Measurements from ENCODE around the gene PCDHGA1. TPM values are rescaled to one million over a fixed set of nuclear protein-coding genes. Genes with fewer than 3 reads are reported as not detected.
"Not testable (repeated sequence)": the region's sequence is repeated elsewhere in the genome, so short reads cannot be mapped to it uniquely, and the experiment has no call there.

PCDHGA1 gene
- total RNA-seq, 1 donor from 2014 or later, result 3.3 TPM

DNA sequence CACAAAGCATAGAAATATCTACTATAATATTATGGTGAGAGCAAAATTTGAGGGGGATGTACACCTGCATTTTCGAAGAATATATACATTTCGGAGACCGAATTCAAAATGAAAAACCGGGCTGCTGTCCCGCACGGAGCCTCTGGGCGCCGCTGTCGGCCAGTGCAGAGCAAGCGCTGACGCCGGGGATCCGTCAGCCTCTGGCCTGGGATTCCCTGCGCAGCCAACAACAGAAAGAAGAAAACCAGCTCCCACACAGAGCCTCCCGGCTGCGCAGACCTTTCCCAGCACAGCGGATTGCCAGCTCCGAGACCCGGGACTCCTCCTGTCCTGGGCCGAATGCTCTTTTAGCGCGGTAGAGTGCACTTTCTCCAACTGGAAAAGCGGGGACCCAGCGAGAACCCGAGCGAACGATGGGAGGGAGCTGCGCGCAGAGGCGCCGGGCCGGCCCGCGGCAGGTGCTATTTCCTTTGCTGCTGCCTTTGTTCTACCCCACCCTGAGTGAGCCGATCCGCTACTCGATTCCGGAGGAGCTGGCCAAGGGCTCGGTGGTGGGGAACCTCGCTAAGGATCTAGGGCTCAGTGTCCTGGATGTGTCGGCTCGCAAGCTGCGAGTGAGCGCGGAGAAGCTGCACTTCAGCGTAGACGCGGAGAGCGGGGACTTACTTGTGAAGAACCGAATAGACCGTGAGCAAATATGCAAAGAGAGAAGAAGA, 77.6 kb downstream of the PCDHGA1 start, which contains the start of gene PCDHGB6:
TSS of gene PCDHGB6 (plus strand) at position 232 of the 716 bp plus-strand sequence. CDS start at position 414, 182 bp downstream.
- not testable (repeated sequence) for DNase-seq (ENCODE audit: low spot score in 2 of 2); FAIRE-seq

DNA sequence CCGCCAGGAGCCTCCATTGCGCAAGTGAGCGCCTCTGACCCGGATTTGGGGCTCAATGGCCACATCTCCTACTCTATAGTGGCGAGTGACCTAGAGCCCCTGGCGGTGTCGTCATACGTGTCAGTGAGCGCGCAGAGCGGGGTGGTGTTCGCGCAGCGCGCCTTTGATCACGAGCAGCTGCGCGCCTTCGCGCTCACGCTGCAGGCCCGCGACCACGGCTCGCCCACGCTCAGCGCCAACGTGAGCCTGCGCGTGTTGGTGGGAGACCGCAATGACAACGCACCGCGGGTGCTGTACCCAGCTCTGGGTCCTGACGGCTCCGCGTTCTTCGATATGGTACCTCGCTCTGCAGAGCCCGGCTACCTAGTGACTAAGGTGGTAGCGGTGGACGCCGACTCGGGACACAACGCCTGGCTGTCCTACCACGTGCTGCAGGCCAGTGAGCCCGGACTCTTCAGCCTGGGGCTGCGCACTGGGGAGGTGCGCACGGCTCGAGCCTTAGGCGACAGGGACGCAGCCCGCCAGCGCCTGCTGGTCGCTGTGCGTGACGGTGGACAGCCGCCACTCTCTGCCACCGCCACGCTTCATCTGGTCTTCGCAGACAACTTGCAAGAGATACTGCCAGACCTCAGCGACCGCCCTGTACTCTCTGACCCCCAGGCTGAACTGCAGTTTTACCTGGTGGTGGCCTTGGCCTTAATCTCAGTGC, 79.4 kb downstream of the PCDHGA1 start:
- DNase-seq (ENCODE audit: low spot score in 2 of 2) (no peak), FAIRE-seq (no peak)

DNA sequence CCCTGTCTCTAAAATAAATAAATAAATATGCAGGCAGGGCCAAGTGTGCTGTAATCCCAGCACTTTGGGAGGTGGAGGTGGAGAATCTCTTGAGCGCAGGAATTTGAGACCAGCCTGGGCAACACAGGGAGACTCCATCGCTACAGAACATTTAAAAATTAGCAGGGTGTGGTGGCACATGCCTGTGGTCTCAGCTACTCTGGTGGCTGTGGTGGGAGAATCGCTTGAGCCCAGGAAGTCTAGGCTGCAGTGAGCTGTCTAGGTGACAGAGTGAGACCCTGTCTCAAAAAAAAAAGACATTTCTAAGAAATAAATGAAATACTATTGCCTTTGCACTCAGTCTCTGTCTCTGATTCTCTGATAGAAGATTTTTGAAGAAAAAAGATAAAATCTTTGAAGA, 81.3 kb downstream of the PCDHGA1 start:
- FAIRE-seq, result no peak
- DNase-seq (ENCODE audit: low spot score in 2 of 2), result no peak

DNA sequence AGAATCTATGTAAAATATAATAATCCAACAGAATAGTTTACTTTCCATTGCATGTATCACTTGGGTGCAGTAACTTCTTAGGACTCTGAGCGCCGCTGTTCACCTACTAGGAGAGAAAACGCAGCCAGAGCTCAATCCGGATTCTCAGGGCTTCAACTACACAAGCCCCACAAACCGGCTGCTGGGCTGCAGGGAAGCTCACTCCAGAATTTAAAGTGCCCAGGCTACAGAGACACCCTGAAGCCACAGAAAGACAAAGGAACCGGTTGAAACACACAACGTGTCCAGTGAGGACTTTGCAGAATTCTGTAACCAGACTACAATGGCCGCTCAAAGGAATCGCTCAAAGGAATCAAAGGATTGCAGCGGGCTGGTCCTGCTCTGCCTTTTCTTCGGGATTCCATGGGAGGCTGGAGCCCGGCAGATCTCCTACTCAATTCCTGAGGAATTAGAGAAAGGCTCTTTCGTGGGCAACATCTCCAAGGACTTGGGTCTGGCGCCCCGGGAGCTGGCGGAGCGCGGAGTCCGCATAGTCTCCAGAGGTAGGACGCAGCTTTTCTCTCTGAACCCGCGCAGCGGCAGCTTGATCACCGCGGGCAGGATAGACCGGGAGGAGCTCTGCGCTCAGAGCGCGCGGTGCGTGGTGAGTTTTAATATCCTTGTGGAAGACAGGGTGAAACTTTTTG, 82.7 kb downstream of the PCDHGA1 start, which contains the start of gene PCDHGA10:
TSS of gene PCDHGA10 (plus strand) at position 134 of the 686 bp plus-strand sequence. CDS start at position 323, 189 bp downstream.
- no peak for FAIRE-seq
- DNase-seq (ENCODE audit: low spot score in 2 of 2), result no peak

DNA sequence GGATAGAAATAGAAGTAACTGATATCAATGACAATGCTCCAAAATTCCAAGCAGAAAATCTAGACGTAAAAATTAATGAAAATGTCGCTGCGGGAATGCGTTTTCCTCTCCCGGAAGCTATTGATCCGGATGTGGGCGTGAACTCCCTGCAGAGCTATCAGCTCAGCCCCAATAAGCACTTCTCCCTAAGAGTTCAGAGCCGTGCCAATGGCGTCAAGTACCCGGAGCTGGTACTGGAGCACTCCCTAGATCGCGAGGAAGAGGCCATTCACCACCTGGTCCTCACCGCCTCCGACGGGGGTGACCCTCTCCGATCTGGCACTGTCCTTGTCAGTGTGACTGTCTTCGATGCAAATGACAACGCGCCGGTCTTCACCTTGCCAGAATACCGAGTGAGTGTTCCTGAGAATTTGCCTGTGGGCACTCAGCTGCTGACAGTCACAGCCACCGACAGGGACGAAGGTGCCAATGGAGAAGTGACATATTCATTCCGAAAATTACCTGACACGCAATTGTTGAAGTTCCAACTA, 83.3 kb downstream of the PCDHGA1 start:
- FAIRE-seq (no peak), DNase-seq (ENCODE audit: low spot score in 2 of 2) (no peak)

DNA sequence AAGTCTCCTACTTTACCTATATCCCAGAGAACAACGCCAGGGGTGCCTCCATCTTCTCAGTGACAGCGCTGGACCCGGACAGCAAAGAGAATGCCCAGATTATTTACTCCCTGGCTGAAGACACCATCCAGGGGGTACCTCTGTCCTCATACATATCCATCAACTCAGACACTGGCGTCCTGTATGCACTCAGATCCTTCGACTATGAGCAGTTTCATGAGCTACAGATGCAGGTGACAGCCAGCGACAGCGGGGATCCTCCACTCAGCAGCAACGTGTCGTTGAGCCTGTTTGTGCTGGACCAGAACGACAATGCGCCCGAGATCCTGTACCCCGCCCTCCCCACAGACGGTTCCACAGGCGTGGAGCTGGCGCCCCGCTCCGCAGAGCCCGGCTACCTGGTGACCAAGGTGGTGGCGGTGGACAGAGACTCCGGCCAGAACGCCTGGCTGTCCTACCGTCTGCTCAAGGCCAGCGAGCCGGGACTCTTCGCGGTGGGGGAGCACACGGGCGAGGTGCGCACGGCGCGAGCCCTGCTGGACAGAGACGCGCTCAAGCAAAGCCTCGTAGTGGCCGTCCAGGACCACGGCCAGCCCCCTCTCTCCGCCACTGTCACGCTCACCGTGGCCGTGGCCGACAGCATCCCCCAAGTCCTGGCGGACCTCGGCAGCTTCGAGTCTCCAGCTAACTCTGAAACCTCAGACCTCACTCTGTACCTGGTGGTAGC, 84.4 kb downstream of the PCDHGA1 start:
- DNase-seq (ENCODE audit: low spot score in 2 of 2); FAIRE-seq: not testable (repeated sequence)

DNA sequence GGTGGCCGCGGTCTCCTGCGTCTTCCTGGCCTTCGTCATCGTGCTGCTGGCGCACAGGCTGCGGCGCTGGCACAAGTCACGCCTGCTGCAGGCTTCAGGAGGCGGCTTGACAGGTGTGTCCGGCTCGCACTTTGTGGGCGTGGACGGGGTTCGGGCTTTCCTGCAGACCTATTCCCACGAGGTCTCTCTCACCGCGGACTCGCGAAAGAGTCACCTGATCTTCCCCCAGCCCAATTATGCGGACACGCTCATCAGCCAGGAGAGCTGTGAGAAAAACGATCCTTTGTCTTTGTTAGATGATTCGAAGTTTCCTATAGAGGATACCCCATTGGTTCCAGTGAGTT, 84.9 kb downstream of the PCDHGA1 start:
- FAIRE-seq; DNase-seq (ENCODE audit: low spot score in 2 of 2): not testable (repeated sequence)

DNA sequence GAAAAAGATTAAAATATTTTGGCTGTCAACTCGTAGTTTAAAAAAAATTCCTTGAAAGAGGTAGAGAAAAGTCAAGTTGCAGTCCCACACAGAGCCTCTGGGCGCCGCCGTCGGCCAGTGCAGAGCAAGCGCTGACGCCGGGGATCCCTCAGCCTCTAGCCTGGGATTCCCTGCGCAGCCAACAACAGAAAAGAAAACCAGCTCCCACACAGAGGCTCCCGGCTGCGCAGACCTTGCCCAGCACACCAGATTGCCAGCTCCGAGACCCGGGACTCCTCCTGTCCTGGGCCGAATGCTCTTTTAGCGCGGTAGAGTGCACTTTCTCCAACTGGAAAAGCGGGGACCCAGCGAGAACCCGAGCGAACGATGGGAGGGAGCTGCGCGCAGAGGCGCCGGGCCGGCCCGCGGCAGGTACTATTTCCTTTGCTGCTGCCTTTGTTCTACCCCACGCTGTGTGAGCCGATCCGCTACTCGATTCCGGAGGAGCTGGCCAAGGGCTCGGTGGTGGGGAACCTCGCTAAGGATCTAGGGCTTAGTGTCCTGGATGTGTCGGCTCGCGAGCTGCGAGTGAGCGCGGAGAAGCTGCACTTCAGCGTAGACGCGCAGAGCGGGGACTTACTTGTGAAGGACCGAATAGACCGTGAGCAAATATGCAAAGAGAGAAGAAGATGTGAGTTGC, 87.3 kb downstream of the PCDHGA1 start, which contains the start of gene PCDHGB7:
TSS of gene PCDHGB7 (plus strand) at position 184 of the 679 bp plus-strand sequence. CDS start at position 367, 183 bp downstream.
- DNase-seq (ENCODE audit: low spot score in 2 of 2), result peak in 1 of 2 donors; percentile 42
- FAIRE-seq, result not testable (repeated sequence)

DNA sequence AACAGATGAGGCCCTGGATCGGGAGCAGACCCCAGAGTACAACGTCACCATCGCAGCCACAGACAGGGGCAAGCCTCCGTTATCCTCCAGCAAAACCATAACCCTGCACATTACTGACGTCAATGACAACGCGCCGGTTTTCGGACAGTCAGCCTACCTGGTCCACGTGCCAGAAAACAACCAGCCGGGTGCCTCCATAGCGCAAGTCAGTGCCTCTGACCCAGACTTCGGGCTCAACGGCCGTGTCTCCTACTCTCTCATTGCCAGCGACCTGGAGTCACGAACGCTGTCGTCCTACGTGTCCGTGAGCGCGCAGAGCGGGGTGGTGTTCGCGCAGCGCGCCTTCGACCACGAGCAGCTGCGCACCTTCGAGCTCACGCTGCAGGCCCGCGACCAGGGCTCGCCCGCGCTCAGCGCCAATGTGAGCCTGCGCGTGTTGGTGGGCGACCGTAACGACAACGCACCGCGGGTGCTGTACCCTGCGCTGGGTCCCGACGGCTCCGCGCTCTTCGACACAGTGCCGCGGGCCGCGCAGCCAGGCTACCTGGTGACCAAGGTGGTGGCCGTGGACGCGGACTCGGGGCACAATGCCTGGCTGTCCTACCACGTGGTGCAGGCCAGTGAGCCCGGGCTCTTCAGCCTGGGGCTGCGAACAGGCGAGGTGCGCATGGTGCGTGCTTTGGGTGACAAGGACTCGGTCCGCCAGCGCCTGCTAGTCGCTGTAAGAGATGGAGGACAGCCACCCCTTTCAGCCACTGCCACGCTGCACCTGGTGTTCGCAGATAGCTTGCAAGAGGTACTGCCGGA, 89.0 kb downstream of the PCDHGA1 start:
- FAIRE-seq, result no peak
- no peak for DNase-seq (ENCODE audit: low spot score in 2 of 2)

DNA sequence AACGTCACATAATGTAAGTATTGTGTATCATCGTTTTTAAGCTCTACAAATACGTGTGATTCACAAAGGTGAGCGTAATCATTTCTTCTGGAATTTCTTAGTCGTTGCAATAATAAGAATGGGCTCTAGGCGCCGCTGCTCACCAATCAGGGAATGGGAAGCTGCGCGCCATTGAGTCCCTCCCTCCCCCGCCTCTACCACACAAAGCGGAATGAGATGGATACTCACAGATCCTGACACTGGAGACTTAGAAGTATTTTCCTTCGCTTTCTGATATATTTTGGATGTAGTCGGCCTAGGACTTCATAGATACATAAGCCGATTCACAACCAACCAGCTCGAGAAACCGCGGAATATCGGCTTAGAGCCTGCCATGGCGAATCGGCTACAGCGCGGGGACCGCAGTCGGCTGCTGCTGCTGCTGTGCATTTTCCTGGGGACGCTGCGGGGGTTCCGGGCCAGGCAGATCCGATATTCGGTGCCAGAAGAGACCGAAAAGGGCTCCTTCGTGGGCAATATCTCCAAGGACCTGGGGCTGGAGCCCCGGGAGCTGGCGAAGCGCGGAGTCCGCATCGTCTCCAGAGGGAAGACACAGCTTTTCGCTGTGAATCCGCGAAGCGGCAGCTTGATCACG, 90.7 kb downstream of the PCDHGA1 start, which contains the start of gene PCDHGA11:
TSS of gene PCDHGA11 (plus strand) at position 197 of the 634 bp plus-strand sequence. CDS start at position 374, 177 bp downstream.
- FAIRE-seq, result no peak
- DNase-seq (ENCODE audit: low spot score in 2 of 2), result no peak

DNA sequence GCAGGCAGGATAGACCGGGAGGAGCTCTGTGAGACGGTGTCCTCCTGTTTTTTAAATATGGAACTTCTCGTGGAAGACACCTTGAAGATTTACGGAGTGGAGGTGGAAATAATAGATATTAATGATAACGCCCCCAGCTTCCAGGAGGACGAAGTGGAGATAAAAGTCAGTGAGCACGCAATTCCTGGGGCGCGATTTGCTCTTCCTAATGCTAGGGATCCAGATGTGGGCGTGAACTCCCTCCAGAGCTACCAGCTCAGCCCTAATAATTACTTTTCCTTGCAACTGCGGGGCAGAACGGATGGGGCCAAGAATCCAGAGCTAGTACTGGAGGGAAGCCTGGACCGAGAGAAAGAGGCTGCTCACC, 91.2 kb downstream of the PCDHGA1 start:
- no peak for DNase-seq (ENCODE audit: low spot score in 2 of 2)
- no peak for FAIRE-seq

DNA sequence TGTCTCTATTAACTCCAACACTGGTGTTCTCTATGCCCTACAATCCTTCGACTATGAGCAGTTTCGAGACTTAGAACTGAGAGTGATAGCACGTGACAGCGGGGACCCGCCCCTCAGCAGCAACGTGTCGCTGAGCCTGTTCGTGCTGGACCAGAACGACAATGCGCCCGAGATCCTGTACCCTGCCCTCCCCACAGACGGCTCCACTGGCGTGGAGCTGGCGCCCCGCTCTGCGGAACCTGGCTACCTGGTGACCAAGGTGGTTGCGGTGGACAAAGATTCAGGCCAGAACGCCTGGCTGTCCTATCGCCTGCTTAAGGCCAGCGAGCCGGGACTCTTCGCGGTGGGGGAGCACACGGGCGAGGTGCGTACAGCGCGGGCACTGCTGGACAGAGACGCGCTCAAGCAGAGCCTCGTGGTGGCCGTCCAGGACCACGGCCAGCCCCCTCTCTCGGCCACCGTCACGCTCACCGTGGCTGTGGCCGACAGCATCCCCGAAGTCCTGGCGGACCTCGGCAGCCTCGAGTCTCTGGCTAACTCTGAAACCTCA, 92.5 kb downstream of the PCDHGA1 start:
- DNase-seq (ENCODE audit: low spot score in 2 of 2), result no peak
- no peak for FAIRE-seq

DNA sequence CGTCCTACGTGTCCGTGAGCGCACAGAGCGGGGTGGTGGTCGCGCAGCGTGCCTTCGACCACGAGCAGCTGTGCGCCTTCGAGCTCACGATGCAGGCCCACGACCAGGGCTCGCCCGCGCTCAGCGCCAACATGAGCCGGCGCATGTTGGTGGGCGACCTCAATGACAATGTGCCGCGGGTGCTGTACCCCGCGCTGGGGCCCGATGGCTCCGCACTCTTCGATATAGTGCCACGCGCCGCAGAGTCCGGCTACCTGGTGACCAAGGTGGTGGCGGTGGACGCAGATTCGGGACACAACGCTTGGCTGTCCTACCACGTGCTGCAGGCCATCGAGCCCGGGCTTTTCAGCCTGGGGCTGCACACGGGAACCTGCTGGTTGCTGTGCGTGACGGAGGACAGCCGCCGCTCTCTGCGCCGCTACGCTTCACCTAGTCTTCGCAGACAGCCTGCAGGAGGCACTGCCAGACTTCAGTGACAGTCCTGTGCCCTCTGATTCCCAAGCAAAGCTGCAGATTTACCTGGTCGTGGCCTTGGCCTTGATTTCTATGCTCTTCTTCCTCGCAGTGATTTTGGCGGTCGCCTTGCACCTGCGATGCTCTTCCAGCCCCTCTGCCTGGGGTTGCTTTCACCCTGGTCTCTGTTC, 97.6 kb downstream of the PCDHGA1 start:
- FAIRE-seq (no peak), DNase-seq (ENCODE audit: low spot score in 2 of 2) (no peak)

DNA sequence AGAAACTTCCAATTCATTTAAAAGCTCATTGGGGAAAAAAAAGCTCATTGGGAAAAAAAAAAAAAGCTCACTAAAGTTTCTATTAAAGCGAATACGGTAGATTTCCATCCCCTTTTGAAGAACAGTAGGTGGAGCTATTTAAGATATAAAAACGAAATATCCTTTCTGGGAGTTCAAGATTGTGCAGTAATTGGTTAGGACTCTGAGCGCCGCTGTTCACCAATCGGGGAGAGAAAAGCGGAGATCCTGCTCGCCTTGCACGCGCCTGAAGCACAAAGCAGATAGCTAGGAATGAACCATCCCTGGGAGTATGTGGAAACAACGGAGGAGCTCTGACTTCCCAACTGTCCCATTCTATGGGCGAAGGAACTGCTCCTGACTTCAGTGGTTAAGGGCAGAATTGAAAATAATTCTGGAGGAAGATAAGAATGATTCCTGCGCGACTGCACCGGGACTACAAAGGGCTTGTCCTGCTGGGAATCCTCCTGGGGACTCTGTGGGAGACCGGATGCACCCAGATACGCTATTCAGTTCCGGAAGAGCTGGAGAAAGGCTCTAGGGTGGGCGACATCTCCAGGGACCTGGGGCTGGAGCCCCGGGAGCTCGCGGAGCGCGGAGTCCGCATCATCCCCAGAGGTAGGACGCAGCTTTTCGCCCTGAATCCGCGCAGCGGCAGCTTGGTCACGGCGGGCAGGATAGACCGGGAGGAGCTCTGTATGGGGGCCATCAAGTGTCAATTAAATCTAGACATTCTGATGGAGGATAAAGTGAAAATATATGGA, 100.2 kb downstream of the PCDHGA1 start, which contains the start of gene PCDHGA12:
TSS of gene PCDHGA12 (plus strand) at position 176 of the 782 bp plus-strand sequence. CDS start at position 429, 253 bp downstream.
- peak; percentile 48 to 68 for DNase-seq (ENCODE audit: low spot score in 2 of 2)
- no peak for FAIRE-seq

DNA sequence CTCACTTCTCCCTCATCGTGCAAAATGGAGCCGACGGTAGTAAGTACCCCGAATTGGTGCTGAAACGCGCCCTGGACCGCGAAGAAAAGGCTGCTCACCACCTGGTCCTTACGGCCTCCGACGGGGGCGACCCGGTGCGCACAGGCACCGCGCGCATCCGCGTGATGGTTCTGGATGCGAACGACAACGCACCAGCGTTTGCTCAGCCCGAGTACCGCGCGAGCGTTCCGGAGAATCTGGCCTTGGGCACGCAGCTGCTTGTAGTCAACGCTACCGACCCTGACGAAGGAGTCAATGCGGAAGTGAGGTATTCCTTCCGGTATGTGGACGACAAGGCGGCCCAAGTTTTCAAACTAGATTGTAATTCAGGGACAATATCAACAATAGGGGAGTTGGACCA, 101.0 kb downstream of the PCDHGA1 start:
- FAIRE-seq (no peak), DNase-seq (ENCODE audit: low spot score in 2 of 2) (peak in 1 of 2 donors; percentile 23)

DNA sequence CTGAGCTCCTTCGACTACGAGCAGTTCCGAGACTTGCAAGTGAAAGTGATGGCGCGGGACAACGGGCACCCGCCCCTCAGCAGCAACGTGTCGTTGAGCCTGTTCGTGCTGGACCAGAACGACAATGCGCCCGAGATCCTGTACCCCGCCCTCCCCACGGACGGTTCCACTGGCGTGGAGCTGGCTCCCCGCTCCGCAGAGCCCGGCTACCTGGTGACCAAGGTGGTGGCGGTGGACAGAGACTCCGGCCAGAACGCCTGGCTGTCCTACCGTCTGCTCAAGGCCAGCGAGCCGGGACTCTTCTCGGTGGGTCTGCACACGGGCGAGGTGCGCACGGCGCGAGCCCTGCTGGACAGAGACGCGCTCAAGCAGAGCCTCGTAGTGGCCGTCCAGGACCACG, 102.0 kb downstream of the PCDHGA1 start:
- FAIRE-seq; DNase-seq (ENCODE audit: low spot score in 2 of 2): not testable (repeated sequence)
